NCI-H2107 (cell line): Measurements from ENCODE around the gene FIBP.
"Not testable (repeated sequence)": the region's sequence is repeated elsewhere in the genome, so short reads cannot be mapped to it uniquely, and the experiment has no call there.

Experiments used
- DNase-seq: peaks from one replicate; lab custom pipeline; 2025; lab: John Stamatoyannopoulos, UW

FIBP gene

GRCh38 chr11:65915101-65915820, 27.0 kb upstream of the FIBP start:
- no peak for DNase-seq

- no peak for DNase-seq
Observed at GRCh38 chr11:65912845-65913244, 24.6 kb upstream of the FIBP start.

GRCh38 chr11:65911682-65912568, 23.7 kb upstream of the FIBP start:
- peak; percentile 42 for DNase-seq

GRCh38 chr11:65907878-65908277, 19.6 kb upstream of the FIBP start:
- DNase-seq: no peak

GRCh38 chr11:65906602-65907001, 18.3 kb upstream of the FIBP start:
- no peak for DNase-seq

- no peak for DNase-seq
Observed at GRCh38 chr11:65903715-65904114, 15.4 kb upstream of the FIBP start.

GRCh38 chr11:65903068-65903481, 14.8 kb upstream of the FIBP start:
- DNase-seq: no peak

GRCh38 chr11:65900899-65901180, 12.6 kb upstream of the FIBP start:
- no peak for DNase-seq

GRCh38 chr11:65900125-65900898, 12.0 kb upstream of the FIBP start, which contains the start of gene FOSL1:
TSS of gene FOSL1 (minus strand) at chr11:65900388. CDS start at chr11:65900339, 49 bp downstream.
- peak; percentile 55 for DNase-seq

- DNase-seq: no peak
Observed at GRCh38 chr11:65899356-65900124, 11.3 kb upstream of the FIBP start.

- DNase-seq: no peak
Observed at GRCh38 chr11:65898656-65899355, 10.5 kb upstream of the FIBP start.

- DNase-seq: no peak
Observed at GRCh38 chr11:65897020-65897471, 8.8 kb upstream of the FIBP start.

- no peak for DNase-seq
Observed at GRCh38 chr11:65896034-65896999, 8.0 kb upstream of the FIBP start.

- no peak for DNase-seq
Observed at GRCh38 chr11:65895482-65895981, 7.3 kb upstream of the FIBP start.

- no peak for DNase-seq
Observed at GRCh38 chr11:65894034-65894591, 5.8 kb upstream of the FIBP start.

GRCh38 chr11:65892661-65893317, 4.5 kb upstream of the FIBP start:
- no peak for DNase-seq

- not testable (repeated sequence) for DNase-seq
Observed at GRCh38 chr11:65892137-65892540, 3.9 kb upstream of the FIBP start.

- no peak for DNase-seq
Observed at GRCh38 chr11:65891219-65892136, 3.2 kb upstream of the FIBP start.
